ENCODE data around the gene GLCCI1. TPM values are rescaled to one million over a fixed set of nuclear protein-coding genes. Genes with fewer than 3 reads are reported as not detected.

Gene GLCCI1
- total RNA-seq, 2 donors from 2014 or later, result 44.3 to 55.8 TPM

GRCh38 chr7:8086239-8086638 is 117.6 kb downstream of the GLCCI1 start:
- H3K9me3 ChIP-seq (ENCODE audit: control insufficient read depth, low read length), result no peaks in the 10 kb centered on the region
- H3K9me3 Mint-ChIP-seq, result no peaks in the 10 kb centered on the region
- H3K27ac ChIP-seq (ENCODE audit: low read depth, low read length), result no peak overlapping the region
- H3K27ac Mint-ChIP-seq, result peak overlapping the region; percentile 1
- H3K27me3 ChIP-seq (ENCODE audit: control insufficient read depth, insufficient read depth, low read length, poor library complexity, severe bottlenecking), result no peaks in the 10 kb centered on the region
- H3K9ac ChIP-seq (ENCODE audit: extremely low read depth, low read length, poor library complexity, severe bottlenecking), result no peak overlapping the region
- H3K4me3 Mint-ChIP-seq, result no peak overlapping the region
- H3K4me3 ChIP-seq (ENCODE audit: low read length), result no peak overlapping the region
- TF ChIP-seq CTCF (conservative IDR thresholded peaks at IDR 0.05), result no peak
- H3K36me3 Mint-ChIP-seq (ENCODE audit: low read depth), result peaks cover 27% of the 10 kb centered on the region
- WGBS, 2 experiments (ENCODE audit: insufficient coverage in 1 of 2, insufficient read length in 1 of 2), result 88 to 89% methylated on average over 4 to 6 of the region's 6 CpGs
- peaks cover 33% of the 10 kb centered on the region for H3K36me3 ChIP-seq (ENCODE audit: control insufficient read depth, insufficient read depth, low read length)
- H3K4me1 ChIP-seq (ENCODE audit: control insufficient read depth, insufficient read depth, low read length), result peaks cover 5% of the 10 kb centered on the region
- peak; percentile 50 for DNase-seq
- H3K4me1 Mint-ChIP-seq, result peaks cover 21% of the 10 kb centered on the region
- no peaks in the 10 kb centered on the region for H3K27me3 Mint-ChIP-seq (ENCODE audit: insufficient read depth)

- peaks cover 23% of the 10 kb centered on the region for H3K36me3 ChIP-seq (ENCODE audit: control insufficient read depth, insufficient read depth, low read length)
- no peaks in the 10 kb centered on the region for H3K9me3 Mint-ChIP-seq
- no peak for TF ChIP-seq CTCF (conservative IDR thresholded peaks at IDR 0.05)
- no peak for DNase-seq
- H3K9ac ChIP-seq (ENCODE audit: extremely low read depth, low read length, poor library complexity, severe bottlenecking), result no peak overlapping the region
- no peak overlapping the region for H3K27ac Mint-ChIP-seq
- H3K27me3 Mint-ChIP-seq (ENCODE audit: insufficient read depth), result no peaks in the 10 kb centered on the region
- H3K36me3 Mint-ChIP-seq (ENCODE audit: low read depth), result peaks cover 31% of the 10 kb centered on the region
- H3K27ac ChIP-seq (ENCODE audit: low read depth, low read length), result no peak overlapping the region
- H3K4me1 Mint-ChIP-seq, result peaks cover 18% of the 10 kb centered on the region
- no peaks in the 10 kb centered on the region for H3K27me3 ChIP-seq (ENCODE audit: control insufficient read depth, insufficient read depth, low read length, poor library complexity, severe bottlenecking)
- WGBS, 2 experiments (ENCODE audit: insufficient coverage in 1 of 2, insufficient read length in 1 of 2), result 96% methylated on average over 5 to 6 of the region's 6 CpGs
- H3K4me3 Mint-ChIP-seq, result no peak overlapping the region
- H3K4me1 ChIP-seq (ENCODE audit: control insufficient read depth, insufficient read depth, low read length), result peaks cover 5% of the 10 kb centered on the region
- no peaks in the 10 kb centered on the region for H3K9me3 ChIP-seq (ENCODE audit: control insufficient read depth, low read length)
- H3K4me3 ChIP-seq (ENCODE audit: low read length), result no peak overlapping the region
Observed at GRCh38 chr7:8089036-8089780, 120.6 kb downstream of the GLCCI1 start.

GRCh38 chr7:8092140-8092539 is 123.5 kb downstream of the GLCCI1 start:
- H3K27me3 Mint-ChIP-seq (ENCODE audit: insufficient read depth), result no peaks in the 10 kb centered on the region
- peaks cover 7% of the 10 kb centered on the region for H3K4me1 Mint-ChIP-seq
- Histone ChIP-seq H3K27me3 (ENCODE audit: control insufficient read depth, insufficient read depth, low read length, poor library complexity, severe bottlenecking) (no peaks in the 10 kb centered on the region), H3K36me3 (ENCODE audit: control insufficient read depth, insufficient read depth, low read length) (peaks cover 7% of the 10 kb centered on the region), H3K9me3 (ENCODE audit: control insufficient read depth, low read length) (no peaks in the 10 kb centered on the region), H3K4me3 (ENCODE audit: low read length) (no peak overlapping the region), H3K4me1 (ENCODE audit: control insufficient read depth, insufficient read depth, low read length) (peaks cover 5% of the 10 kb centered on the region), H3K27ac (ENCODE audit: low read depth, low read length) (no peak overlapping the region), H3K9ac (ENCODE audit: extremely low read depth, low read length, poor library complexity, severe bottlenecking) (no peak overlapping the region)
- H3K4me3 Mint-ChIP-seq, result no peak overlapping the region
- WGBS, 2 experiments (ENCODE audit: insufficient coverage in 1 of 2, insufficient read length in 1 of 2), result 97 to 100% methylated on average over 2 of the region's 2 CpGs
- no peak for TF ChIP-seq CTCF (conservative IDR thresholded peaks at IDR 0.05)
- no peak for DNase-seq
- peaks cover 12% of the 10 kb centered on the region for H3K9me3 Mint-ChIP-seq
- H3K27ac Mint-ChIP-seq, result no peak overlapping the region
- peaks cover 31% of the 10 kb centered on the region for H3K36me3 Mint-ChIP-seq (ENCODE audit: low read depth)

Measured in endodermal cell (in vitro differentiated cells).